HEK293 (cell line): ENCODE measurements around the gene PRCC.

Experiments
- BCL11B ChIP-seq: fragments of 450-650 bp; formaldehyde crosslinking; IDR thresholded peaks from 2 replicates; pipeline ENCODE4 v1.5.1; 2016; ENCODE audit warnings: low read depth, missing biosample characterization, missing genetic modification characterization
- GLI2 ChIP-seq: fragments of 450-650 bp; formaldehyde crosslinking; IDR thresholded peaks from 2 replicates; pipeline ENCODE4; 2017; ENCODE audit warnings: missing biosample characterization, missing genetic modification characterization, low read depth, borderline replicate concordance
- GLI4 ChIP-seq: fragments of 450-650 bp; formaldehyde crosslinking; IDR thresholded peaks from 2 replicates; pipeline ENCODE4 v1.5.1; 2016; ENCODE audit warnings: missing biosample characterization, missing genetic modification characterization
- IKZF3 ChIP-seq: fragments of 450-650 bp; IDR thresholded peaks from 2 replicates; pipeline ENCODE4 v1.5.0; 2018; ENCODE audit warnings: missing biosample characterization, mild to moderate bottlenecking, missing genetic modification characterization, moderate library complexity
- KLF10 ChIP-seq: fragments of 450-650 bp; IDR thresholded peaks from 2 replicates; pipeline ENCODE4 v1.5.1; 2018; ENCODE audit warnings: missing biosample characterization, mild to moderate bottlenecking, missing genetic modification characterization
- KLF9 ChIP-seq: fragments of 450-650 bp; formaldehyde crosslinking; IDR thresholded peaks from 2 replicates; pipeline ENCODE4 v1.5.1; 2016; ENCODE audit warnings: missing biosample characterization, missing genetic modification characterization, low read depth
- SETDB1 ChIP-seq: IDR thresholded peaks from one replicate; pipeline ENCODE4 v1.6.1; 2017; ENCODE audit warnings: mild to moderate bottlenecking, low read length, moderate library complexity, mixed read lengths; ENCODE audit not compliant: insufficient read length
- ZBTB48 ChIP-seq: fragments of 450-650 bp; formaldehyde crosslinking; IDR thresholded peaks from 2 replicates; pipeline ENCODE4 v1.5.1; 2016; ENCODE audit warnings: missing biosample characterization, missing genetic modification characterization
- ZBTB8A ChIP-seq: fragments of 450-650 bp; formaldehyde crosslinking; IDR thresholded peaks from 2 replicates; pipeline ENCODE4 v1.5.1; 2016; ENCODE audit warnings: missing biosample characterization, missing genetic modification characterization
- ZEB2 ChIP-seq: fragments of 450-650 bp; formaldehyde crosslinking; IDR thresholded peaks from 2 replicates; pipeline ENCODE4 v1.5.1; 2016; ENCODE audit warnings: missing biosample characterization, missing genetic modification characterization
- ZFHX2 ChIP-seq: fragments of 450-650 bp; formaldehyde crosslinking; conservative IDR thresholded peaks from 2 replicates; pipeline ENCODE4 v1.5.1; 2016; ENCODE audit warnings: missing biosample characterization, missing genetic modification characterization
- ZIC2 ChIP-seq: fragments of 450-650 bp; formaldehyde crosslinking; IDR thresholded peaks from 2 replicates; pipeline ENCODE4 v1.5.1; 2016; ENCODE audit warnings: missing biosample characterization, missing genetic modification characterization
- ZNF132 ChIP-seq: fragments of 450-650 bp; formaldehyde crosslinking; IDR thresholded peaks from 2 replicates; pipeline ENCODE4 v1.5.1; 2017; ENCODE audit warnings: missing biosample characterization, missing genetic modification characterization, borderline replicate concordance
- ZNF16 ChIP-seq: fragments of 450-650 bp; formaldehyde crosslinking; IDR thresholded peaks from 2 replicates; pipeline ENCODE4 v1.5.1; 2016; ENCODE audit warnings: low read depth, missing biosample characterization, missing genetic modification characterization
- ZNF175 ChIP-seq: fragments of 450-650 bp; formaldehyde crosslinking; IDR thresholded peaks from 2 replicates; pipeline ENCODE4 v1.5.1; 2016; ENCODE audit warnings: missing biosample characterization, missing genetic modification characterization
- ZNF302 ChIP-seq: fragments of 450-650 bp; formaldehyde crosslinking; IDR thresholded peaks from 2 replicates; pipeline ENCODE4 v1.5.1; 2016; ENCODE audit warnings: missing biosample characterization, missing genetic modification characterization, low read depth
- ZNF311 ChIP-seq: fragments of 450-650 bp; formaldehyde crosslinking; IDR thresholded peaks from 2 replicates; pipeline ENCODE4 v1.5.1; 2017; ENCODE audit warnings: missing biosample characterization, missing genetic modification characterization, borderline replicate concordance
- ZNF423 ChIP-seq: fragments of 450-650 bp; formaldehyde crosslinking; IDR thresholded peaks from 2 replicates; pipeline ENCODE4 v1.5.1; 2016; ENCODE audit warnings: missing biosample characterization, missing genetic modification characterization
- ZNF473 ChIP-seq: fragments of 450-650 bp; formaldehyde crosslinking; IDR thresholded peaks from 2 replicates; pipeline ENCODE4 v1.5.1; 2017; ENCODE audit warnings: missing biosample characterization, missing genetic modification characterization
- ZNF514 ChIP-seq: fragments of 450-650 bp; formaldehyde crosslinking; IDR thresholded peaks from 2 replicates; pipeline ENCODE4 v1.5.1; 2016; ENCODE audit warnings: missing biosample characterization, missing genetic modification characterization
- ZNF624 ChIP-seq: fragments of 450-650 bp; formaldehyde crosslinking; IDR thresholded peaks from 2 replicates; pipeline ENCODE4 v1.5.1; 2017; ENCODE audit warnings: missing biosample characterization, missing genetic modification characterization
- ZNF664 ChIP-seq: fragments of 450-650 bp; formaldehyde crosslinking; IDR thresholded peaks from 2 replicates; pipeline ENCODE4 v1.5.1; 2016; ENCODE audit warnings: missing biosample characterization, missing genetic modification characterization
- ZNF843 ChIP-seq: fragments of 450-650 bp; formaldehyde crosslinking; IDR thresholded peaks from 2 replicates; pipeline ENCODE4 v1.5.1; 2016; ENCODE audit warnings: missing biosample characterization, missing genetic modification characterization
- TF ChIP-seq, protein P1 (sequence below): fragments of 450-650 bp; formaldehyde crosslinking; IDR thresholded peaks from 2 replicates; pipeline ENCODE4 v1.5.1; 2017; ENCODE audit warnings: missing biosample characterization, missing genetic modification characterization
- TF ChIP-seq, protein P2 (sequence below): fragments of 450-650 bp; formaldehyde crosslinking; IDR thresholded peaks from 2 replicates; pipeline ENCODE4 v1.5.1; 2016; ENCODE audit warnings: missing biosample characterization, missing genetic modification characterization, low read depth
- TF ChIP-seq, protein P3 (sequence below): fragments of 450-650 bp; formaldehyde crosslinking; conservative IDR thresholded peaks from 2 replicates; pipeline ENCODE4 v1.5.1; 2016; ENCODE audit warnings: low read depth, missing biosample characterization, missing genetic modification characterization
- TF ChIP-seq, protein P4 (sequence below): fragments of 450-650 bp; formaldehyde crosslinking; IDR thresholded peaks from 2 replicates; pipeline ENCODE4 v1.5.1; 2016; ENCODE audit warnings: missing biosample characterization, missing genetic modification characterization
- TF ChIP-seq, protein P5 (sequence below): fragments of 450-650 bp; formaldehyde crosslinking; IDR thresholded peaks from 2 replicates; pipeline ENCODE4 v1.5.1; 2016; ENCODE audit warnings: missing biosample characterization, missing genetic modification characterization
- TF ChIP-seq, protein P6 (sequence below): fragments of 450-650 bp; formaldehyde crosslinking; IDR thresholded peaks from 2 replicates; pipeline ENCODE4 v1.5.1; 2016; ENCODE audit warnings: missing biosample characterization, missing genetic modification characterization

PRCC gene

DNA sequence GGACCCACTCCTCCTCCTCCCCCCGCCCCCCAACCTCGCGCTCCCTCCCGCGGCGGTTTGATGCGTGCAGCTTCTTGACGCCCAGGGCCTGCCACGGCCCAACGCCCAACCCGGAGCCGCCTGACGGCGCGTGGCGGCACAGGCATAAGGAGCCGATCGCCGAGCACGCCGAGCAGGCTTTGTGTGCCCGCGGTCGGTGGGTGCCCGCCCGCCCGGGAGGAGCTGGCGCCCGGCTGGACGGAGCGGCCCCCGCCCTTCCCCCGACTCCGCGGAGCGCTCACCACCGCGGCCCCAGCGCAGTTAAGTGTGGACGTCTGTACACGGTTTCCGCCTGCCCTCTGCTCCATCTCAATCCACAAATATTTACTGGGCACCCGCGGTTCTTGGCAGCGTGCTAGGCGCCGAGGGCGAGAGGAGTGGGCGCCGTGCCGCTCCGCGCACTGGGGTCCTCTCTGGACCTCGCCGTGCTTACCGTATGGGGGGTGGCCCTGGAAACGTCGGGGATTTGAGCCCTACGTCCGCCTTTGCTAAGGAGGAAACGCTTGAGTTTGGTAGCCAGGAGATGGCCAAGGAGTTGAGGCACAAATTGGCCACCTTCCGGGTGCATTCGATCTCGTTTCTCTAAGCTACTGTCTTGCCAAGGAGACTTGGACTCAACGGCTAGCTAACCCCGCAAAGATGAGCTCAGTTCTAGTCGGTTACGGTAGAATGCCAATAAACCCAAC is 15.4 kb upstream of the PRCC start (continued):
- no peak for TF ChIP-seq ZBTB48 (tag by site-specific recombination)
- TF ChIP-seq ZNF311 = no peak
- TF ChIP-seq ZNF843 (tag by site-specific recombination) = 0 out of 2 replicates have a peak, but pooled peaks have one; percentile 21
- TF ChIP-seq, protein P1, sequence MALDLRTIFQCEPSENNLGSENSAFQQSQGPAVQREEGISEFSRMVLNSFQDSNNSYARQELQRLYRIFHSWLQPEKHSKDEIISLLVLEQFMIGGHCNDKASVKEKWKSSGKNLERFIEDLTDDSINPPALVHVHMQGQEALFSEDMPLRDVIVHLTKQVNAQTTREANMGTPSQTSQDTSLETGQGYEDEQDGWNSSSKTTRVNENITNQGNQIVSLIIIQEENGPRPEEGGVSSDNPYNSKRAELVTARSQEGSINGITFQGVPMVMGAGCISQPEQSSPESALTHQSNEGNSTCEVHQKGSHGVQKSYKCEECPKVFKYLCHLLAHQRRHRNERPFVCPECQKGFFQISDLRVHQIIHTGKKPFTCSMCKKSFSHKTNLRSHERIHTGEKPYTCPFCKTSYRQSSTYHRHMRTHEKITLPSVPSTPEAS (tag by site-specific recombination) = no peak
- TF ChIP-seq ZNF132 = no peak
- TF ChIP-seq, protein P2, sequence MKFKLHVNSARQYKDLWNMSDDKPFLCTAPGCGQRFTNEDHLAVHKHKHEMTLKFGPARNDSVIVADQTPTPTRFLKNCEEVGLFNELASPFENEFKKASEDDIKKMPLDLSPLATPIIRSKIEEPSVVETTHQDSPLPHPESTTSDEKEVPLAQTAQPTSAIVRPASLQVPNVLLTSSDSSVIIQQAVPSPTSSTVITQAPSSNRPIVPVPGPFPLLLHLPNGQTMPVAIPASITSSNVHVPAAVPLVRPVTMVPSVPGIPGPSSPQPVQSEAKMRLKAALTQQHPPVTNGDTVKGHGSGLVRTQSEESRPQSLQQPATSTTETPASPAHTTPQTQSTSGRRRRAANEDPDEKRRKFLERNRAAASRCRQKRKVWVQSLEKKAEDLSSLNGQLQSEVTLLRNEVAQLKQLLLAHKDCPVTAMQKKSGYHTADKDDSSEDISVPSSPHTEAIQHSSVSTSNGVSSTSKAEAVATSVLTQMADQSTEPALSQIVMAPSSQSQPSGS (tag by site-specific recombination) = no peak
- TF ChIP-seq, protein P3, sequence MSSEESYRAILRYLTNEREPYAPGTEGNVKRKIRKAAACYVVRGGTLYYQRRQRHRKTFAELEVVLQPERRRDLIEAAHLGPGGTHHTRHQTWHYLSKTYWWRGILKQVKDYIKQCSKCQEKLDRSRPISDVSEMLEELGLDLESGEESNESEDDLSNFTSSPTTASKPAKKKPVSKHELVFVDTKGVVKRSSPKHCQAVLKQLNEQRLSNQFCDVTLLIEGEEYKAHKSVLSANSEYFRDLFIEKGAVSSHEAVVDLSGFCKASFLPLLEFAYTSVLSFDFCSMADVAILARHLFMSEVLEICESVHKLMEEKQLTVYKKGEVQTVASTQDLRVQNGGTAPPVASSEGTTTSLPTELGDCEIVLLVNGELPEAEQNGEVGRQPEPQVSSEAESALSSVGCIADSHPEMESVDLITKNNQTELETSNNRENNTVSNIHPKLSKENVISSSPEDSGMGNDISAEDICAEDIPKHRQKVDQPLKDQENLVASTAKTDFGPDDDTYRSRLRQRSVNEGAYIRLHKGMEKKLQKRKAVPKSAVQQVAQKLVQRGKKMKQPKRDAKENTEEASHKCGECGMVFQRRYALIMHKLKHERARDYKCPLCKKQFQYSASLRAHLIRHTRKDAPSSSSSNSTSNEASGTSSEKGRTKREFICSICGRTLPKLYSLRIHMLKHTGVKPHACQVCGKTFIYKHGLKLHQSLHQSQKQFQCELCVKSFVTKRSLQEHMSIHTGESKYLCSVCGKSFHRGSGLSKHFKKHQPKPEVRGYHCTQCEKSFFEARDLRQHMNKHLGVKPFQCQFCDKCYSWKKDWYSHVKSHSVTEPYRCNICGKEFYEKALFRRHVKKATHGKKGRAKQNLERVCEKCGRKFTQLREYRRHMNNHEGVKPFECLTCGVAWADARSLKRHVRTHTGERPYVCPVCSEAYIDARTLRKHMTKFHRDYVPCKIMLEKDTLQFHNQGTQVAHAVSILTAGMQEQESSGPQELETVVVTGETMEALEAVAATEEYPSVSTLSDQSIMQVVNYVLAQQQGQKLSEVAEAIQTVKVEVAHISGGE (tag by site-specific recombination) = peak; percentile 56; the same call in 1 of the 2 replicates
- TF ChIP-seq, protein P4, sequence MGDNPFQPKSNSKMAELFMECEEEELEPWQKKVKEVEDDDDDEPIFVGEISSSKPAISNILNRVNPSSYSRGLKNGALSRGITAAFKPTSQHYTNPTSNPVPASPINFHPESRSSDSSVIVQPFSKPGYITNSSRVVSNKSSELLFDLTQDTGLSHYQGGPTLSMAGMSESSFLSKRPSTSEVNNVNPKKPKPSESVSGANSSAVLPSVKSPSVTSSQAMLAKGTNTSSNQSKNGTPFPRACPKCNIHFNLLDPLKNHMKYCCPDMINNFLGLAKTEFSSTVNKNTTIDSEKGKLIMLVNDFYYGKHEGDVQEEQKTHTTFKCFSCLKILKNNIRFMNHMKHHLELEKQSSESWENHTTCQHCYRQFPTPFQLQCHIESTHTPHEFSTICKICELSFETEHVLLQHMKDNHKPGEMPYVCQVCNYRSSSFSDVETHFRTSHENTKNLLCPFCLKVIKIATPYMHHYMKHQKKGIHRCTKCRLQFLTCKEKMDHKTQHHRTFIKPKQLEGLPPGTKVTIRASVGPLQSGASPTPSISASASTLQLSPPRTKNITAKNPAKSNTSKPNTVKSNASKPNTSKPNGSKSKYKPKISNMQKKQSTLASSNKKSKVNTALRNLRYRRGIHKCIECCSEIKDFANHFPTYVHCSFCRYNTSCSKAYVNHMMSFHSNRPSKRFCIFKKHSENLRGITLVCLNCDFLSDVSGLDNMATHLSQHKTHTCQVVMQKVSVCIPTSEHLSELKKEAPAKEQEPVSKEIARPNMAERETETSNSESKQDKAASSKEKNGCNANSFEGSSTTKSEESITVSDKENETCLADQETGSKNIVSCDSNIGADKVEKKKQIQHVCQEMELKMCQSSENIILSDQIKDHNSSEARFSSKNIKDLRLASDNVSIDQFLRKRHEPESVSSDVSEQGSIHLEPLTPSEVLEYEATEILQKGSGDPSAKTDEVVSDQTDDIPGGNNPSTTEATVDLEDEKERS = no peak
- no peak for TF ChIP-seq ZNF664 (tag by site-specific recombination)
- no peak for TF ChIP-seq ZNF175 (tag by site-specific recombination)
- TF ChIP-seq ZNF473 (tag by site-specific recombination) = no peak
- TF ChIP-seq ZBTB8A (tag by site-specific recombination) = peak; percentile 100
- no peak for TF ChIP-seq ZEB2 (tag by site-specific recombination)
- TF ChIP-seq, protein P5, sequence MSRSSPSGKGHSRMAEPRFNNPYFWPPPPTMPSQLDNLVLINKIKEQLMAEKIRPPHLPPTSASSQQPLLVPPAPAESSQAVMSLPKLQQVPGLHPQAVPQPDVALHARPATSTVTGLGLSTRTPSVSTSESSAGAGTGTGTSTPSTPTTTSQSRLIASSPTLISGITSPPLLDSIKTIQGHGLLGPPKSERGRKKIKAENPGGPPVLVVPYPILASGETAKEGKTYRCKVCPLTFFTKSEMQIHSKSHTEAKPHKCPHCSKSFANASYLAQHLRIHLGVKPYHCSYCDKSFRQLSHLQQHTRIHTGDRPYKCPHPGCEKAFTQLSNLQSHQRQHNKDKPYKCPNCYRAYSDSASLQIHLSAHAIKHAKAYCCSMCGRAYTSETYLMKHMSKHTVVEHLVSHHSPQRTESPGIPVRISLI = no peak
- TF ChIP-seq KLF9 (tag by site-specific recombination) = peak; percentile 56
- peak; percentile 78; the same call in 1 of the 2 replicates for TF ChIP-seq ZNF423
- TF ChIP-seq ZNF624 (tag by site-specific recombination) = no peak
- TF ChIP-seq ZIC2 (tag by site-specific recombination) = peak; percentile 75
- TF ChIP-seq, protein P6, sequence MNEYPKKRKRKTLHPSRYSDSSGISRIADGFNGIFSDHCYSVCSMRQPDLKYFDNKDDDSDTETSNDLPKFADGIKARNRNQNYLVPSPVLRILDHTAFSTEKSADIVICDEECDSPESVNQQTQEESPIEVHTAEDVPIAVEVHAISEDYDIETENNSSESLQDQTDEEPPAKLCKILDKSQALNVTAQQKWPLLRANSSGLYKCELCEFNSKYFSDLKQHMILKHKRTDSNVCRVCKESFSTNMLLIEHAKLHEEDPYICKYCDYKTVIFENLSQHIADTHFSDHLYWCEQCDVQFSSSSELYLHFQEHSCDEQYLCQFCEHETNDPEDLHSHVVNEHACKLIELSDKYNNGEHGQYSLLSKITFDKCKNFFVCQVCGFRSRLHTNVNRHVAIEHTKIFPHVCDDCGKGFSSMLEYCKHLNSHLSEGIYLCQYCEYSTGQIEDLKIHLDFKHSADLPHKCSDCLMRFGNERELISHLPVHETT = no peak
- no peak for TF ChIP-seq ZNF514 (tag by site-specific recombination)
- TF ChIP-seq IKZF3 = no peak
- no peak for TF ChIP-seq BCL11B (tag by site-specific recombination)
- TF ChIP-seq ZNF16 (tag by site-specific recombination) = no peak
- TF ChIP-seq SETDB1 = no peak
- TF ChIP-seq ZFHX2 (tag by site-specific recombination) = peak; percentile 79
- no peak for TF ChIP-seq GLI2 (tag by site-specific recombination)
- peak; percentile 63; the same call in 1 of the 2 replicates for TF ChIP-seq KLF10 (tag by site-specific recombination)
- TF ChIP-seq ZNF302 (tag by site-specific recombination) = no peak
- TF ChIP-seq GLI4 = no peak
